Measurements from ENCODE around the gene NEK9.
"Not testable (repeated sequence)": the region's sequence is repeated elsewhere in the genome, so short reads cannot be mapped to it uniquely, and the experiment has no call there.

The NEK9 gene

GRCh38 chr14:75128596-75128990 is 1.7 kb upstream of the NEK9 start:
- H2BK120ac ChIP-seq (ENCODE audit: low read depth, low read length) = no peak overlapping the region
- H3K9me3 ChIP-seq (replicated peaks in 1 of 2; ENCODE audit: control insufficient read depth in 2 of 2, insufficient read depth in 1 of 2, low read depth in 1 of 2, low read length in 2 of 2) = peaks cover 0 to 5% of the 10 kb centered on the region in 2 donors
- H3K27ac ChIP-seq (replicated peaks; ENCODE audit: low read length) = no peak overlapping the region
- H3K9ac ChIP-seq (ENCODE audit: low read depth, low read length, poor library complexity) = no peak overlapping the region
- no peak overlapping the region for H3K4me2 ChIP-seq (ENCODE audit: insufficient read depth, low read length, poor library complexity, severe bottlenecking)
- H3K4me3 ChIP-seq (ENCODE audit: low read length in 2 of 2) = no peak overlapping the region
- no peak overlapping the region for H2BK15ac ChIP-seq (ENCODE audit: low read length)
- H3K36me3 ChIP-seq (replicated peaks in 1 of 2; ENCODE audit: control insufficient read depth in 2 of 2, insufficient read depth in 2 of 2, low read length in 2 of 2) = peaks cover 4 to 31% of the 10 kb centered on the region in 2 donors
- H3K27me3 ChIP-seq (ENCODE audit: control insufficient read depth in 3 of 3, insufficient read depth in 3 of 3, low read depth in 1 of 3, low read length in 3 of 3) = no peaks in the 10 kb centered on the region
- H3K4ac ChIP-seq (ENCODE audit: low read length) = no peak overlapping the region
- peaks cover 2% of the 10 kb centered on the region for H3K79me1 ChIP-seq (ENCODE audit: low read depth, low read length)
- WGBS, 2 donors (ENCODE audit: extremely low coverage in 2 of 2, insufficient read length in 2 of 2, insufficient replicate concordance in 1 of 2) = no CpG with 5 or more reads among the region's 5 CpGs
- peaks cover 0 to 10% of the 10 kb centered on the region in 2 donors for H3K4me1 ChIP-seq (ENCODE audit: control insufficient read depth in 2 of 2, insufficient read depth in 1 of 2, low read depth in 1 of 2, low read length in 2 of 2)
- no peak for DNase-seq (ENCODE audit: low spot score)
- H4K91ac ChIP-seq (ENCODE audit: low read depth, low read length, poor library complexity) = no peak overlapping the region
- no peak overlapping the region for H2BK12ac ChIP-seq (ENCODE audit: low read length)
- no peak overlapping the region for H3K23ac ChIP-seq (ENCODE audit: low read depth, low read length, poor library complexity)
- H4K8ac ChIP-seq (ENCODE audit: low read depth, low read length) = no peak overlapping the region
- no peak overlapping the region for H2AFZ ChIP-seq (ENCODE audit: low read length)
- no peak overlapping the region for H2BK5ac ChIP-seq (ENCODE audit: low read length)
- H2AK5ac ChIP-seq (ENCODE audit: low read depth, low read length) = no peak overlapping the region
- H3K18ac ChIP-seq (ENCODE audit: low read length) = no peak overlapping the region
- H3K14ac ChIP-seq (ENCODE audit: low read length) = no peak overlapping the region

GRCh38 chr14:75127903-75128595 is 1.2 kb upstream of the NEK9 start:
- Histone ChIP-seq H2BK120ac (ENCODE audit: low read depth, low read length) (no peak overlapping the region), H2BK12ac (ENCODE audit: low read length) (no peak overlapping the region), H3K79me1 (ENCODE audit: low read depth, low read length) (peaks cover 2% of the 10 kb centered on the region), H3K4me1 (ENCODE audit: control insufficient read depth in 2 of 2, insufficient read depth in 1 of 2, low read depth in 1 of 2, low read length in 2 of 2) (peaks cover 0 to 10% of the 10 kb centered on the region in 2 donors), H2AK5ac (ENCODE audit: low read depth, low read length) (no peak overlapping the region), H3K23ac (ENCODE audit: low read depth, low read length, poor library complexity) (no peak overlapping the region), H2BK15ac (ENCODE audit: low read length) (no peak overlapping the region), H3K27ac (replicated peaks; ENCODE audit: low read length) (no peak overlapping the region), H2BK5ac (ENCODE audit: low read length) (no peak overlapping the region), H3K4me2 (ENCODE audit: insufficient read depth, low read length, poor library complexity, severe bottlenecking) (no peak overlapping the region), H3K4me3 (ENCODE audit: low read length in 2 of 2) (peak overlapping the region in 1 of 2 donors; percentile 90), H3K9ac (ENCODE audit: low read depth, low read length, poor library complexity) (no peak overlapping the region), H2AFZ (ENCODE audit: low read length) (no peak overlapping the region), H4K91ac (ENCODE audit: low read depth, low read length, poor library complexity) (no peak overlapping the region), H3K36me3 (replicated peaks in 1 of 2; ENCODE audit: control insufficient read depth in 2 of 2, insufficient read depth in 2 of 2, low read length in 2 of 2) (peaks cover 1 to 25% of the 10 kb centered on the region in 2 donors), H3K27me3 (ENCODE audit: control insufficient read depth in 3 of 3, insufficient read depth in 3 of 3, low read depth in 1 of 3, low read length in 3 of 3) (no peaks in the 10 kb centered on the region), H3K4ac (ENCODE audit: low read length) (no peak overlapping the region), H3K18ac (ENCODE audit: low read length) (no peak overlapping the region), H3K14ac (ENCODE audit: low read length) (no peak overlapping the region), H3K9me3 (replicated peaks in 1 of 2; ENCODE audit: control insufficient read depth in 2 of 2, insufficient read depth in 1 of 2, low read depth in 1 of 2, low read length in 2 of 2) (no peaks in the 10 kb centered on the region), H4K8ac (ENCODE audit: low read depth, low read length) (no peak overlapping the region)
- no peak for DNase-seq (ENCODE audit: low spot score)
- WGBS, 2 donors (ENCODE audit: extremely low coverage in 2 of 2, insufficient read length in 2 of 2, insufficient replicate concordance in 1 of 2) = no CpG with 5 or more reads among the region's 10 CpGs

- not testable (repeated sequence) for H2BK15ac ChIP-seq (ENCODE audit: low read length); H3K9ac ChIP-seq (ENCODE audit: low read depth, low read length, poor library complexity); H3K4me1 ChIP-seq (ENCODE audit: control insufficient read depth in 2 of 2, insufficient read depth in 1 of 2, low read depth in 1 of 2, low read length in 2 of 2); H2AK5ac ChIP-seq (ENCODE audit: low read depth, low read length); DNase-seq (ENCODE audit: low spot score); H3K14ac ChIP-seq (ENCODE audit: low read length); H3K27ac ChIP-seq (replicated peaks; ENCODE audit: low read length); H3K18ac ChIP-seq (ENCODE audit: low read length); H3K27me3 ChIP-seq (ENCODE audit: control insufficient read depth in 3 of 3, insufficient read depth in 3 of 3, low read depth in 1 of 3, low read length in 3 of 3); H4K91ac ChIP-seq (ENCODE audit: low read depth, low read length, poor library complexity); H3K23ac ChIP-seq (ENCODE audit: low read depth, low read length, poor library complexity); H2BK5ac ChIP-seq (ENCODE audit: low read length); H2BK12ac ChIP-seq (ENCODE audit: low read length); H3K4ac ChIP-seq (ENCODE audit: low read length); H3K9me3 ChIP-seq (replicated peaks in 1 of 2; ENCODE audit: control insufficient read depth in 2 of 2, insufficient read depth in 1 of 2, low read depth in 1 of 2, low read length in 2 of 2); H3K79me1 ChIP-seq (ENCODE audit: low read depth, low read length); H2BK120ac ChIP-seq (ENCODE audit: low read depth, low read length)
- Histone ChIP-seq H3K4me2 (ENCODE audit: insufficient read depth, low read length, poor library complexity, severe bottlenecking) (peak overlapping the region; percentile 61), H4K8ac (ENCODE audit: low read depth, low read length) (peak overlapping the region; percentile 3), H3K36me3 (replicated peaks in 1 of 2; ENCODE audit: control insufficient read depth in 2 of 2, insufficient read depth in 2 of 2, low read length in 2 of 2) (peaks cover 1 to 19% of the 10 kb centered on the region in 2 donors), H2AFZ (ENCODE audit: low read length) (peak overlapping the region; percentile 97), H3K4me3 (ENCODE audit: low read length in 2 of 2) (peak overlapping the region in 1 of 2 donors; percentile 90)
- WGBS, 2 donors (ENCODE audit: extremely low coverage in 2 of 2, insufficient read length in 2 of 2, insufficient replicate concordance in 1 of 2) = no CpG with 5 or more reads among the region's 16 CpGs
Observed at GRCh38 chr14:75127474-75127820, 599 bp upstream of the NEK9 start.

- no peak overlapping the region for H4K8ac ChIP-seq (ENCODE audit: low read depth, low read length)
- no peak overlapping the region for H2BK12ac ChIP-seq (ENCODE audit: low read length)
- peaks cover 0 to 10% of the 10 kb centered on the region in 2 donors for H3K4me1 ChIP-seq (ENCODE audit: control insufficient read depth in 2 of 2, insufficient read depth in 1 of 2, low read depth in 1 of 2, low read length in 2 of 2)
- H3K27ac ChIP-seq (replicated peaks; ENCODE audit: low read length) = no peak overlapping the region
- H2BK120ac ChIP-seq (ENCODE audit: low read depth, low read length) = no peak overlapping the region
- no CpG with 5 or more reads among the region's 6 CpGs for WGBS, 2 donors (ENCODE audit: extremely low coverage in 2 of 2, insufficient read length in 2 of 2, insufficient replicate concordance in 1 of 2)
- no peak overlapping the region for H4K91ac ChIP-seq (ENCODE audit: low read depth, low read length, poor library complexity)
- H3K4ac ChIP-seq (ENCODE audit: low read length) = no peak overlapping the region
- no peak overlapping the region for H2AK5ac ChIP-seq (ENCODE audit: low read depth, low read length)
- peaks cover 2% of the 10 kb centered on the region for H3K79me1 ChIP-seq (ENCODE audit: low read depth, low read length)
- H3K9me3 ChIP-seq (replicated peaks in 1 of 2; ENCODE audit: control insufficient read depth in 2 of 2, insufficient read depth in 1 of 2, low read depth in 1 of 2, low read length in 2 of 2) = no peaks in the 10 kb centered on the region
- no peak overlapping the region for H2BK5ac ChIP-seq (ENCODE audit: low read length)
- peak overlapping the region; percentile 61 for H3K4me2 ChIP-seq (ENCODE audit: insufficient read depth, low read length, poor library complexity, severe bottlenecking)
- peak overlapping the region; percentile 90 to 96 for H3K4me3 ChIP-seq (ENCODE audit: low read length in 2 of 2)
- no peak overlapping the region for H3K9ac ChIP-seq (ENCODE audit: low read depth, low read length, poor library complexity)
- DNase-seq (ENCODE audit: low spot score) = no peak
- H3K23ac ChIP-seq (ENCODE audit: low read depth, low read length, poor library complexity) = no peak overlapping the region
- H3K18ac ChIP-seq (ENCODE audit: low read length) = no peak overlapping the region
- no peak overlapping the region for H3K14ac ChIP-seq (ENCODE audit: low read length)
- H2BK15ac ChIP-seq (ENCODE audit: low read length) = no peak overlapping the region
- H3K27me3 ChIP-seq (ENCODE audit: control insufficient read depth in 3 of 3, insufficient read depth in 3 of 3, low read depth in 1 of 3, low read length in 3 of 3) = no peaks in the 10 kb centered on the region
- H3K36me3 ChIP-seq (replicated peaks in 1 of 2; ENCODE audit: control insufficient read depth in 2 of 2, insufficient read depth in 2 of 2, low read length in 2 of 2) = peaks cover 1 to 9% of the 10 kb centered on the region in 2 donors
- peak overlapping the region; percentile 97 for H2AFZ ChIP-seq (ENCODE audit: low read length)
Observed at GRCh38 chr14:75126121-75126544, 715 bp downstream of the NEK9 start.

Measured in neuronal stem cell (in vitro differentiated cells).